ENCODE measurements around the gene UBE2J2. TPM values are rescaled to one million over a fixed set of nuclear protein-coding genes. Genes with fewer than 3 reads are reported as not detected.

Gene UBE2J2
- total and polyA plus RNA-seq, 2 of the 13 experiments (the other 11 are each of a cell fraction or from before 2014, with no cell fraction given): 25.4 to 29.4 TPM

DNA sequence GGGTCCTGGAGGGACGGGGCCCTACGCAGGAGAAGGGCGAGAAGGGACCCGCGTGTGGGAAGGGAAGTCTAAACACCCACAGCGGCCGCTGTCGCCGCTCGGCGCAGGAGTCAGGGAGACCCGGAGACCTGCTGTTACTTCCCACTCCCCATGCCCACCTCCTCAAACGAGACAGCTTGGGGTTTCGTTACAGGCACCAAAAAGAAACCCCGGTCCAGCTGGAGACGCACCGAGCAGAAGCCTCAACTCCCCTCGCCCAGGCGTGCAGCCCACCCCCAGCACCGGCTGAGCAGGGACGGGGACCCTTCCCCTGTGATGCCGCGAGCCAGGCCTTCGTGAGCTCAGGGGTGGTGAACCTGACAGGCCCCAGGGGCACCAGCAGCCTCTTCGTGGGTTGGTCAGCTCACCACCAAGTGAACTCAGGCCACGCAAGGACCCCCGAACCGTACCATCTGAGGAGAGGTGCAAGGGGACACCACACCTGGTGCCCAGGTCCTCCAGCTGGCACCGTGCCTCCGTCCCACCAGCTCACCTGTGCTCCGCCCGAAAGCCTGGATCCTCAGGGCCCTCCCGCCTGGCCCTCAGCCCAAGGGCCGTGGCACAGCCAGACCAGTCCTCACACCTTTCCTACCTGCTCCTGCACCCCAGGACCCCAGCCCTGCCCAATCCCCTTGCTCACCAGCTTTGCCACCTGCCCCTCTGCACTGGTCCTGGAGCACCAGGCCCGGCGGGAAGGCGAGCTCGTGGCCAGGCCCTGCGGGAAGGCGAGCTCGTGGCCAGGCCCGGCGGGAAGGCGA, 46.9 kb downstream of the UBE2J2 start:
- Histone ChIP-seq H4K20me1 (ENCODE audit: insufficient read depth, low read length) (0 out of 2 replicates have a peak, but pooled peaks cover 7% of the 10 kb centered on the region), H3K4me2 (ENCODE audit: low read depth, low read length) (no peak overlapping the region), H3K9me3 (ENCODE audit: low read length) (no peaks in the 10 kb centered on the region), H2AFZ (ENCODE audit: low read length) (no peak overlapping the region), H3K36me3 (replicated peaks in 1 of 2; ENCODE audit: control insufficient read depth in 1 of 2, insufficient read depth in 2 of 2, low read length in 2 of 2) (peaks cover 29 to 60% of the 10 kb centered on the region in 2 experiments), H3K27ac (ENCODE audit: extremely low read length, insufficient read depth, low read length) (no peak overlapping the region), H3K27me3 (ENCODE audit: control insufficient read depth in 1 of 2, insufficient read depth in 2 of 2, low read length in 2 of 2) (no peaks in the 10 kb centered on the region; a peak in 1 of 5 replicates), H3K4me1 (ENCODE audit: insufficient read depth, low read length) (peaks cover 15% of the 10 kb centered on the region), H3K9ac (ENCODE audit: insufficient read depth, low read depth, low read length) (no peak overlapping the region), H3K4me3 (replicated peaks in 1 of 3; ENCODE audit: insufficient read depth in 1 of 3, low read depth in 2 of 3, low read length in 3 of 3) (no peak overlapping the region), H3K79me2 (ENCODE audit: insufficient read depth, low read length) (peaks cover 49% of the 10 kb centered on the region)
- no peak for FAIRE-seq
- WGBS (ENCODE audit: low lambda C conversion rate): 98% methylated on average over 27 of the region's 44 CpGs
- no peak for ATAC-seq
- in situ Hi-C loops (cut with HindIII; ENCODE audit: extremely low pct_ligation_motif_present, low pct_unique_long_range_greater_than_20kb): no loop called here
- intact Hi-C loops (cut with micrococcal nuclease; ENCODE audit: unreplicated experiment): no loop called here
- POLR2A ChIA-PET: no interaction called here
- no peak for DNase-seq (ENCODE audit: low spot score)
- no TSS peak for BruUV-seq (replicated peaks)
- CTCF ChIA-PET (ENCODE audit: low intra/inter-chr PET ratio, low total read pairs): no interaction called here
- TF ChIP-seq ZNF563 (CRISPR knock-in tag; IDR thresholded peaks at IDR 0.05): no peak
- no peak for TF ChIP-seq EED (CRISPR knock-in tag; IDR thresholded peaks at IDR 0.05)
- TF ChIP-seq STAT5B (CRISPR knock-in tag; IDR thresholded peaks at IDR 0.05): no peak
- TF ChIP-seq ZNF577 (CRISPR knock-in tag; IDR thresholded peaks at IDR 0.05; ENCODE audit: borderline replicate concordance, low read depth): no peak
- TF ChIP-seq, protein P1, sequence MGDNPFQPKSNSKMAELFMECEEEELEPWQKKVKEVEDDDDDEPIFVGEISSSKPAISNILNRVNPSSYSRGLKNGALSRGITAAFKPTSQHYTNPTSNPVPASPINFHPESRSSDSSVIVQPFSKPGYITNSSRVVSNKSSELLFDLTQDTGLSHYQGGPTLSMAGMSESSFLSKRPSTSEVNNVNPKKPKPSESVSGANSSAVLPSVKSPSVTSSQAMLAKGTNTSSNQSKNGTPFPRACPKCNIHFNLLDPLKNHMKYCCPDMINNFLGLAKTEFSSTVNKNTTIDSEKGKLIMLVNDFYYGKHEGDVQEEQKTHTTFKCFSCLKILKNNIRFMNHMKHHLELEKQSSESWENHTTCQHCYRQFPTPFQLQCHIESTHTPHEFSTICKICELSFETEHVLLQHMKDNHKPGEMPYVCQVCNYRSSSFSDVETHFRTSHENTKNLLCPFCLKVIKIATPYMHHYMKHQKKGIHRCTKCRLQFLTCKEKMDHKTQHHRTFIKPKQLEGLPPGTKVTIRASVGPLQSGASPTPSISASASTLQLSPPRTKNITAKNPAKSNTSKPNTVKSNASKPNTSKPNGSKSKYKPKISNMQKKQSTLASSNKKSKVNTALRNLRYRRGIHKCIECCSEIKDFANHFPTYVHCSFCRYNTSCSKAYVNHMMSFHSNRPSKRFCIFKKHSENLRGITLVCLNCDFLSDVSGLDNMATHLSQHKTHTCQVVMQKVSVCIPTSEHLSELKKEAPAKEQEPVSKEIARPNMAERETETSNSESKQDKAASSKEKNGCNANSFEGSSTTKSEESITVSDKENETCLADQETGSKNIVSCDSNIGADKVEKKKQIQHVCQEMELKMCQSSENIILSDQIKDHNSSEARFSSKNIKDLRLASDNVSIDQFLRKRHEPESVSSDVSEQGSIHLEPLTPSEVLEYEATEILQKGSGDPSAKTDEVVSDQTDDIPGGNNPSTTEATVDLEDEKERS (CRISPR knock-in tag; IDR thresholded peaks at IDR 0.05): no peak
- TF ChIP-seq RBFOX2 (IDR thresholded peaks at IDR 0.05; ENCODE audit: low read depth, low read length): peak; percentile 53
- TF ChIP-seq ZNF562 (CRISPR knock-in tag; IDR thresholded peaks at IDR 0.05; ENCODE audit: borderline replicate concordance): no peak
- TF ChIP-seq, protein P2, sequence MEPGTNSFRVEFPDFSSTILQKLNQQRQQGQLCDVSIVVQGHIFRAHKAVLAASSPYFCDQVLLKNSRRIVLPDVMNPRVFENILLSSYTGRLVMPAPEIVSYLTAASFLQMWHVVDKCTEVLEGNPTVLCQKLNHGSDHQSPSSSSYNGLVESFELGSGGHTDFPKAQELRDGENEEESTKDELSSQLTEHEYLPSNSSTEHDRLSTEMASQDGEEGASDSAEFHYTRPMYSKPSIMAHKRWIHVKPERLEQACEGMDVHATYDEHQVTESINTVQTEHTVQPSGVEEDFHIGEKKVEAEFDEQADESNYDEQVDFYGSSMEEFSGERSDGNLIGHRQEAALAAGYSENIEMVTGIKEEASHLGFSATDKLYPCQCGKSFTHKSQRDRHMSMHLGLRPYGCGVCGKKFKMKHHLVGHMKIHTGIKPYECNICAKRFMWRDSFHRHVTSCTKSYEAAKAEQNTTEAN (CRISPR knock-in tag; conservative IDR thresholded peaks at IDR 0.05): no peak
- TF ChIP-seq RXRA (CRISPR knock-in tag; IDR thresholded peaks at IDR 0.05): no peak
- TF ChIP-seq AGO2 (optimal IDR thresholded peaks at IDR 0.05; ENCODE audit: low read depth, low read length): peak; percentile 8
- TF ChIP-seq, protein P3, sequence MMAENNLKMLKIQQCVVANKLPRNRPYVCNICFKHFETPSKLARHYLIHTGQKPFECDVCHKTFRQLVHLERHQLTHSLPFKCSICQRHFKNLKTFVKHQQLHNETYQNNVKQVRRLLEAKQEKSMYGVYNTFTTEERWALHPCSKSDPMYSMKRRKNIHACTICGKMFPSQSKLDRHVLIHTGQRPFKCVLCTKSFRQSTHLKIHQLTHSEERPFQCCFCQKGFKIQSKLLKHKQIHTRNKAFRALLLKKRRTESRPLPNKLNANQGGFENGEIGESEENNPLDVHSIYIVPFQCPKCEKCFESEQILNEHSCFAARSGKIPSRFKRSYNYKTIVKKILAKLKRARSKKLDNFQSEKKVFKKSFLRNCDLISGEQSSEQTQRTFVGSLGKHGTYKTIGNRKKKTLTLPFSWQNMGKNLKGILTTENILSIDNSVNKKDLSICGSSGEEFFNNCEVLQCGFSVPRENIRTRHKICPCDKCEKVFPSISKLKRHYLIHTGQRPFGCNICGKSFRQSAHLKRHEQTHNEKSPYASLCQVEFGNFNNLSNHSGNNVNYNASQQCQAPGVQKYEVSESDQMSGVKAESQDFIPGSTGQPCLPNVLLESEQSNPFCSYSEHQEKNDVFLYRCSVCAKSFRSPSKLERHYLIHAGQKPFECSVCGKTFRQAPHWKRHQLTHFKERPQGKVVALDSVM (CRISPR knock-in tag; IDR thresholded peaks at IDR 0.05): no peak
- no peak for TF ChIP-seq RORA (CRISPR knock-in tag; IDR thresholded peaks at IDR 0.05)

Data from HepG2 (cell line).